ENCODE results near the gene KRTAP9-1. TPM values are rescaled to one million over a fixed set of nuclear protein-coding genes. Genes with fewer than 3 reads are reported as not detected.
"Not testable (repeated sequence)": the region's sequence is repeated elsewhere in the genome, so short reads cannot be mapped to it uniquely, and the experiment has no call there.

Gene KRTAP9-1
- total RNA-seq, 1 donor from 2014 or later = not detected

DNA sequence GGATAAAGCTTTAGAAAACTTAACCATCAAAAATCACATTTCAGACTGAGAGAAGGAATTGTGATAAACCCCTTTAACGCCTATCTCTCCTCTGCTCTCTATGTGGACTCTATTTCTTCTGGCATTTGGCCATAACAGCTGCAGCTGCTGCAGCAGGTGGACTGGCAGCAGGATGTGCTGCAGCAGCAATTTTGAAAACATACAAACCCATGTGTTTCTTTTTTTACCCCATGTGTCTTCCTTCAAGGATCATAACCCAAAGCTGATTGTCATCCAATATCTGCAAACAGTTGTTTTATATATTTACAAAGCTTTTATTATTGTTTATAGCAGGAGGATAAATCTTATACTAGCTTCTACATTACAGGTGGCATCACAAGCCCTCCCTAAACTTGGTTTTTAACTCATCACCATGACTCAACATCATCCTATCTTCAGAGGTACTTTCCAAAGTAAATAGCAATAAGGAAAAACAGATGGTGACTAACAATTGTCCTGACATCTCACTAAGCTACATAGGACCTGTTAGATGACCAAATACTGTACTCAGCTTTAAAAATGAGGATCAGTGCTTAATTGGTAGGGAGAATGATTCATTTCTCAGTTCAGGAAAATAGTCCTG, 22.3 kb downstream of the KRTAP9-1 start:
- no peak overlapping the region for H3K27ac ChIP-seq (replicated peaks)
- no peaks in the 10 kb centered on the region for H3K36me3 ChIP-seq
- H3K4me1 ChIP-seq = no peaks in the 10 kb centered on the region
- peaks cover 90% of the 10 kb centered on the region for H3K27me3 ChIP-seq (ENCODE audit: low read depth)
- TF ChIP-seq, protein P1, sequence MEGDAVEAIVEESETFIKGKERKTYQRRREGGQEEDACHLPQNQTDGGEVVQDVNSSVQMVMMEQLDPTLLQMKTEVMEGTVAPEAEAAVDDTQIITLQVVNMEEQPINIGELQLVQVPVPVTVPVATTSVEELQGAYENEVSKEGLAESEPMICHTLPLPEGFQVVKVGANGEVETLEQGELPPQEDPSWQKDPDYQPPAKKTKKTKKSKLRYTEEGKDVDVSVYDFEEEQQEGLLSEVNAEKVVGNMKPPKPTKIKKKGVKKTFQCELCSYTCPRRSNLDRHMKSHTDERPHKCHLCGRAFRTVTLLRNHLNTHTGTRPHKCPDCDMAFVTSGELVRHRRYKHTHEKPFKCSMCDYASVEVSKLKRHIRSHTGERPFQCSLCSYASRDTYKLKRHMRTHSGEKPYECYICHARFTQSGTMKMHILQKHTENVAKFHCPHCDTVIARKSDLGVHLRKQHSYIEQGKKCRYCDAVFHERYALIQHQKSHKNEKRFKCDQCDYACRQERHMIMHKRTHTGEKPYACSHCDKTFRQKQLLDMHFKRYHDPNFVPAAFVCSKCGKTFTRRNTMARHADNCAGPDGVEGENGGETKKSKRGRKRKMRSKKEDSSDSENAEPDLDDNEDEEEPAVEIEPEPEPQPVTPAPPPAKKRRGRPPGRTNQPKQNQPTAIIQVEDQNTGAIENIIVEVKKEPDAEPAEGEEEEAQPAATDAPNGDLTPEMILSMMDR (IDR thresholded peaks at IDR 0.05; ENCODE audit: borderline replicate concordance) = no peak
- no peaks in the 10 kb centered on the region for H3K9me3 ChIP-seq (replicated peaks)
- no peak for DNase-seq
- intact Hi-C loops (cut with micrococcal nuclease) = no loop called here
- H3K4me3 ChIP-seq = no peak overlapping the region

DNA sequence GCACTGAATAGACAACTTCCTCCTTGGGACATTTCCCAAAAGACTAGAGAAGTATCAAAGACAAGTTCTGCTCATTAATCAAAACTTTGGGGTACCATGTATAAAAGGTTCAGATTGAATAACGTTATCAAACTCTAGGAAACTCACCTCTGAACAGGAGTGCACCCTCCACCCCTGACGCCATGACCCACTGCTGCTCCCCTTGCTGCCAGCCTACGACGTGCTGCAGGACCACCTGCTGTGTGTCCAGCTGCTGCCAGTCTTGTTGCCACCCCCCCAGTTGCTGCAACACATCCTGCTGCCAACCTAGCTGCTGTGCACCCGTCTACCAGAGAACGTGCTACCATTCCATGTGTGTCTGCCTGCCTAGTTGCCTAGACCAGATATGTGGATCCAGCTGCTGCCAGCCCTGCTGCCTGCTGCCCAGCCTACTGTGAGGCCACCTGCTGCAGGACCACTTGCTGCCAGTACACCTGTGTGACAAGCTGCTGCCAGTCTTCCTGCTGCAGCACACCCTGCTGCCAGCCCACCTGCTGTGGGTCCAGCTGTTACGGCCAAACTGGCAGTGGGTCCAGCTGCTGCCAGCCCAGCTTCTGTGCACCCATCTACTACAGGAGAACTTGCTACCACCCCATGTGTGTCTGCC, 23.0 kb downstream of the KRTAP9-1 start:
- intact Hi-C loops (cut with micrococcal nuclease) = no loop called here
- Histone ChIP-seq H3K27me3 (ENCODE audit: low read depth) (peaks cover 93% of the 10 kb centered on the region), H3K4me1 (no peaks in the 10 kb centered on the region)

DNA sequence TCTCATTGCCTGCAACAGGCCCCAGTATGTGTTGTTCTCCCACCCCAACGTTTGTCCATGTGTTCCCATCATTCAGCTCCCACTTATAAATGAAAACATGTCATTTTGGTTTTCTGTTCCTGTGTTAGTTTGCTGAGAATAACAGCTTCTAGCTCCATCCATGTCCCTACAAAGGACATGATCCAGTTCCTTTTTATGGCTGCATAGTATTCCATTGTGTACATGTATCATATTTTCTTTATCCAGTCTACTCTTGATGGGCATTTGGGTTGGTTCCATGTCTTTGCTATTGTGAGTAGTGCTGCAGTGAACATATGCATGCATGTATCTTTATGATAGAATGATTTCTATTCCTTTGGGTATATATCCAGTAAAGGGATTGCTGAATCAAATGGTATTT, 26.0 kb downstream of the KRTAP9-1 start:
- no peaks in the 10 kb centered on the region for H3K36me3 ChIP-seq
- H3K27me3 ChIP-seq (ENCODE audit: low read depth) = peaks cover 80% of the 10 kb centered on the region
- no peak for DNase-seq
- peaks cover 5% of the 10 kb centered on the region for H3K9me3 ChIP-seq (replicated peaks)
- no peaks in the 10 kb centered on the region for H3K4me1 ChIP-seq
- no peak overlapping the region for H3K4me3 ChIP-seq
- intact Hi-C loops (cut with micrococcal nuclease) = no loop called here
- TF ChIP-seq, protein P1 (IDR thresholded peaks at IDR 0.05; ENCODE audit: borderline replicate concordance) = no peak
- no peak overlapping the region for H3K27ac ChIP-seq (replicated peaks)

More for the DNA sequence above, 23.0 kb downstream of the KRTAP9-1 start:
- H3K9me3 ChIP-seq (replicated peaks) = no peaks in the 10 kb centered on the region
- H3K4me3 ChIP-seq = no peak overlapping the region
- no peaks in the 10 kb centered on the region for H3K36me3 ChIP-seq
- no peak for DNase-seq
- TF ChIP-seq, protein P1 (IDR thresholded peaks at IDR 0.05; ENCODE audit: borderline replicate concordance) = no peak
- H3K27ac ChIP-seq (replicated peaks) = no peak overlapping the region

DNA sequence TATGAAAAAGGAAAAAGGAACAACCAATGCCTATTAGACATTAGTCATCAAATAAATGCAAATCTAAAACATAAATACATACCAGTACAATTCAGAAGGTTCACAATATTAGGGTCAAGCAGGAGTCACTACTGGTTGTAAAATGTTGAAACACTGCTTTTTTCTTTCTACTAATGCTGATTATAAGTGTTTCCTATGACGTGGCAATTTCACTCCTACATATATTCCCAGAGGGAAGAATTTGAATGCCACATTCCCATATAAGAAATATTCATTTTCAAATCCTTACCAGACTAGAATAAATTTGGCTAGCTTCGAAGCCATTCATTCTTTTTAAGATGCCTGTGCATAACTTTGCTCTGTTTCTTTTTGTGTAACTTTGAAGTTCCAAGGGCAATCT, 34.1 kb downstream of the KRTAP9-1 start:
- no peak overlapping the region for H3K4me3 ChIP-seq
- intact Hi-C loops (cut with micrococcal nuclease) = no loop called here
- H3K36me3 ChIP-seq = no peaks in the 10 kb centered on the region
- H3K9me3 ChIP-seq (replicated peaks) = peaks cover 5% of the 10 kb centered on the region
- H3K27me3 ChIP-seq (ENCODE audit: low read depth) = peaks cover 45% of the 10 kb centered on the region
- no peak for DNase-seq
- TF ChIP-seq, protein P1 (IDR thresholded peaks at IDR 0.05; ENCODE audit: borderline replicate concordance) = no peak
- no peaks in the 10 kb centered on the region for H3K4me1 ChIP-seq
- H3K27ac ChIP-seq (replicated peaks) = no peak overlapping the region

DNA sequence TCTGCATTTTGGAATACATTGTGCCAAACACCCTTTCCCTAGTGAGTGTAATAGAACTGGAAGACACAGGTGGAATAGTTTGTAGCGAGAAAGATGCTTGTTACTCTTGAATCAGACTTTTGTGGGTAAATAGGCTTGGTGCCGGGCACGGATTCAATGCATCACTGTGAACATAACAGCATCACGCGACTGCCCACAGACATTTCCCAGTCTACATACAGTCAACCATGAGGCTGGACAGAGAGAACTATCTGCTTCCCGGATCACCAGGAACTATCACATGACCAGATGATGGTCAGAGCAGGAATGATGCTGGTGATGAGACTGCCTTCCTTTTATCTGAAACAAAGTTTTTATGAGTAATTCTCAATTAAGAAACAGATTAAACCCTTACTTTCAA, 36.4 kb downstream of the KRTAP9-1 start:
- no peak overlapping the region for H3K4me3 ChIP-seq
- no peak for DNase-seq
- no peaks in the 10 kb centered on the region for H3K36me3 ChIP-seq
- intact Hi-C loops (cut with micrococcal nuclease) = no loop called here
- peaks cover 53% of the 10 kb centered on the region for H3K27me3 ChIP-seq (ENCODE audit: low read depth)
- no peaks in the 10 kb centered on the region for H3K4me1 ChIP-seq
- H3K27ac ChIP-seq (replicated peaks) = no peak overlapping the region
- TF ChIP-seq, protein P1 (IDR thresholded peaks at IDR 0.05; ENCODE audit: borderline replicate concordance) = no peak
- no peaks in the 10 kb centered on the region for H3K9me3 ChIP-seq (replicated peaks)

DNA sequence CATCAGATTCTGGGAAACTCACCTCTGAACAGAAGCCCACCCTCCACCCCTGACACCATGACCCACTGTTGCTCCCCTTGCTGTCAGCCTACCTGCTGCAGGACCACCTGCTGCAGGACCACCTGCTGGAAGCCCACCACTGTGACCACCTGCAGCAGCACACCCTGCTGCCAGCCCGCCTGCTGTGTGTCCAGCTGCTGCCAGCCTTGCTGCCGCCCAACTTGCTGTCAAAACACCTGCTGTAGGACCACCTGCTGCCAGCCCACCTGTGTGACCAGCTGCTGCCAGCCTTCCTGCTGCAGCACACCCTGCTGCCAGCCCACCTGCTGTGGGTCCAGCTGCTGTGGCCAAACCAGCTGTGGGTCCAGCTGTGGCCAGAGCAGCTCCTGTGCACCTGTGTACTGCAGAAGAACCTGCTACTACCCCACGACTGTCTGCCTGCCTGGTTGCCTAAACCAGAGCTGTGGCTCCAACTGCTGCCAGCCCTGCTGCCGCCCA, 37.0 kb downstream of the KRTAP9-1 start, which contains the start of gene KRTAP9-2:
Gene KRTAP9-2 (plus strand): TSS at position 51 of the 498 bp plus-strand sequence. CDS start 7 bp downstream, at position 58.
- H3K27ac ChIP-seq (replicated peaks); H3K4me3 ChIP-seq; H3K4me1 ChIP-seq; intact Hi-C loops (cut with micrococcal nuclease); H3K36me3 ChIP-seq; DNase-seq; H3K9me3 ChIP-seq (replicated peaks): not testable (repeated sequence)
- H3K27me3 ChIP-seq (ENCODE audit: low read depth) = peaks cover 54% of the 10 kb centered on the region
